Measurements from ENCODE around the gene HOXB6. TPM values are rescaled to one million over a fixed set of nuclear protein-coding genes. Genes with fewer than 3 reads are reported as not detected.

HOXB6 gene
- total and polyA plus RNA-seq, 4 donors = 0.17 to 1.1 (median 0.46) TPM

- Histone ChIP-seq H3K9me3 (ENCODE audit: control insufficient read depth in 4 of 4, low read length in 3 of 4) (no peaks in the 10 kb centered on the region), H3K4me3 (ENCODE audit: low read depth in 1 of 3, low read length in 3 of 3) (no peak overlapping the region), H3K27ac (ENCODE audit: low read depth in 1 of 2, low read length in 2 of 2) (no peak overlapping the region), H3K27me3 (ENCODE audit: control insufficient read depth in 4 of 4, insufficient read depth in 4 of 4, low read length in 3 of 4) (peaks cover 2 to 11% (median 3%) of the 10 kb centered on the region in 4 donors), H3K4me1 (ENCODE audit: control insufficient read depth in 4 of 4, insufficient read depth in 4 of 4, low read length in 3 of 4) (no peaks in the 10 kb centered on the region), H3K36me3 (ENCODE audit: control insufficient read depth in 4 of 4, insufficient read depth in 3 of 4, low read depth in 1 of 4, low read length in 3 of 4) (no peaks in the 10 kb centered on the region), H3K9ac (ENCODE audit: low read depth in 1 of 2, low read length in 2 of 2) (no peak overlapping the region)
- 28% methylated on average over 2 of the region's 2 CpGs for WGBS
- DNase-seq (ENCODE audit: low spot score) = no peak
- no peak for TF ChIP-seq HNF4A (conservative IDR thresholded peaks at IDR 0.05)
- TF ChIP-seq CTCF (IDR thresholded peaks at IDR 0.05; ENCODE audit: low read depth, low read length, missing input control) = no peak
- no peak for TF ChIP-seq GABPA (IDR thresholded peaks at IDR 0.05 in 1 of 2, conservative IDR thresholded peaks at IDR 0.05 in 1 of 2)
- no peak for TF ChIP-seq SP1 (IDR thresholded peaks at IDR 0.05)
- no peak for TF ChIP-seq NR2F2 (IDR thresholded peaks at IDR 0.05)
- TF ChIP-seq YY1 (IDR thresholded peaks at IDR 0.05) = no peak
- TF ChIP-seq HNF4G (IDR thresholded peaks at IDR 0.05) = no peak
- no peak for TF ChIP-seq FOXA1 (IDR thresholded peaks at IDR 0.05)
- no peak for TF ChIP-seq EGR1 (IDR thresholded peaks at IDR 0.05; ENCODE audit: low read depth in 2 of 2)
- TF ChIP-seq JUND (IDR thresholded peaks at IDR 0.05) = no peak
- no peak for TF ChIP-seq MAX (IDR thresholded peaks at IDR 0.05)
These were observed 46.0 kb downstream of the HOXB6 start for GRCh38 chr17:48558831-48559121.

GRCh38 chr17:48558057-48558830, 46.5 kb downstream of the HOXB6 start:
- Histone ChIP-seq H3K4me3 (ENCODE audit: low read depth in 1 of 3, low read length in 3 of 3) (no peak overlapping the region), H3K27me3 (ENCODE audit: control insufficient read depth in 4 of 4, insufficient read depth in 4 of 4, low read length in 3 of 4) (peaks cover 0 to 8% (median 3%) of the 10 kb centered on the region in 4 donors)

More at GRCh38 chr17:48558057-48558830, 46.5 kb downstream of the HOXB6 start:
- H3K36me3 ChIP-seq (ENCODE audit: control insufficient read depth in 4 of 4, insufficient read depth in 3 of 4, low read depth in 1 of 4, low read length in 3 of 4) = no peaks in the 10 kb centered on the region
- 30% methylated on average over 13 of the region's 13 CpGs for WGBS
- no peak overlapping the region for H3K9ac ChIP-seq (ENCODE audit: low read depth in 1 of 2, low read length in 2 of 2)
- H3K4me1 ChIP-seq (ENCODE audit: control insufficient read depth in 4 of 4, insufficient read depth in 4 of 4, low read length in 3 of 4) = no peaks in the 10 kb centered on the region
- H3K9me3 ChIP-seq (ENCODE audit: control insufficient read depth in 4 of 4, low read length in 3 of 4) = no peaks in the 10 kb centered on the region
- peak overlapping the region in 1 of 2 donors; percentile 10 for H3K27ac ChIP-seq (ENCODE audit: low read depth in 1 of 2, low read length in 2 of 2)
- no peak for DNase-seq (ENCODE audit: low spot score)
- no peak for TF ChIP-seq JUND (IDR thresholded peaks at IDR 0.05)
- TF ChIP-seq ZBTB33 (IDR thresholded peaks at IDR 0.05) = no peak
- TF ChIP-seq CTCF (IDR thresholded peaks at IDR 0.05; ENCODE audit: low read depth, low read length, missing input control) = no peak
- TF ChIP-seq REST (IDR thresholded peaks at IDR 0.05) = no peak
